ENCODE measurements around the gene AP3B2. TPM values are rescaled to one million over a fixed set of nuclear protein-coding genes. Genes with fewer than 3 reads are reported as not detected.
"Not testable (repeated sequence)": the region's sequence is repeated elsewhere in the genome, so short reads cannot be mapped to it uniquely, and the experiment has no call there.

Gene AP3B2
- total RNA-seq, result 0.84 TPM
- long read RNA-seq, result 0 reads

GRCh38 chr15:82709421-82710207 is at the start of gene AP3B2:
Gene AP3B2 (minus strand): TSS chr15:82709875. CDS start chr15:82709706, 169 bp downstream.
- ATAC-seq (peak; percentile 98), DNase-seq (peak; percentile 84)
- intact Hi-C loops (cut with micrococcal nuclease), result loop anchor here (10.0 kb wide), 1 partner anchor 165 kb away; the partner anchor contains the start of gene RPS17

- intact Hi-C loops (cut with micrococcal nuclease), result loop anchor here (10.0 kb wide), 1 partner anchor 53 kb away; the partner anchor contains the start of genes FSD2 and WHAMM
- DNase-seq (no peak), ATAC-seq (no peak)
Measured at GRCh38 chr15:82751308-82751707, 41.6 kb upstream of the AP3B2 start.

GRCh38 chr15:82750831-82751180 is 41.1 kb upstream of the AP3B2 start:
- DNase-seq (no peak), ATAC-seq (peak; percentile 8)
- intact Hi-C loops (cut with micrococcal nuclease), result loop anchor here (10.0 kb wide), 1 partner anchor 54 kb away; the partner anchor contains the start of genes FSD2 and WHAMM

- peak; percentile 99 for ATAC-seq
- intact Hi-C loops (cut with micrococcal nuclease), result loop anchor here (10.0 kb wide), 1 partner anchor 55 kb away; the partner anchor contains the start of genes FSD2 and WHAMM
- peak; percentile 94 for DNase-seq
Measured at GRCh38 chr15:82749951-82750830, 40.5 kb upstream of the AP3B2 start.

- ATAC-seq (no peak), DNase-seq (no peak)
- intact Hi-C loops (cut with micrococcal nuclease), result no loop called here
Measured at GRCh38 chr15:82748315-82748714, 38.6 kb upstream of the AP3B2 start.

- DNase-seq (no peak), ATAC-seq (no peak)
- intact Hi-C loops (cut with micrococcal nuclease), result no loop called here
Measured at GRCh38 chr15:82743810-82744209, 34.1 kb upstream of the AP3B2 start.

- DNase-seq, result no peak
- intact Hi-C loops (cut with micrococcal nuclease), result no loop called here
- no peak for ATAC-seq
Measured at GRCh38 chr15:82742134-82742533, 32.5 kb upstream of the AP3B2 start.

GRCh38 chr15:82739086-82739485 is 29.4 kb upstream of the AP3B2 start:
- intact Hi-C loops (cut with micrococcal nuclease), result no loop called here
- ATAC-seq (no peak), DNase-seq (no peak)

GRCh38 chr15:82737975-82738374 is 28.3 kb upstream of the AP3B2 start:
- intact Hi-C loops (cut with micrococcal nuclease), result no loop called here
- DNase-seq (no peak), ATAC-seq (no peak)

- no peak for DNase-seq
- intact Hi-C loops (cut with micrococcal nuclease), result no loop called here
- ATAC-seq, result no peak
Measured at GRCh38 chr15:82731527-82731926, 21.9 kb upstream of the AP3B2 start.

GRCh38 chr15:82730022-82730530 is 20.4 kb upstream of the AP3B2 start:
- no peak for ATAC-seq
- no peak for DNase-seq
- intact Hi-C loops (cut with micrococcal nuclease), result no loop called here

GRCh38 chr15:82726816-82727215 is 17.1 kb upstream of the AP3B2 start:
- ATAC-seq (no peak), DNase-seq (no peak)
- intact Hi-C loops (cut with micrococcal nuclease), result no loop called here

GRCh38 chr15:82715003-82715402 is 5.3 kb upstream of the AP3B2 start:
- ATAC-seq, result no peak
- intact Hi-C loops (cut with micrococcal nuclease), result loop anchor here (10.0 kb wide), 1 partner anchor 170 kb away; the partner anchor contains the start of gene RPS17
- DNase-seq, result no peak

- intact Hi-C loops (cut with micrococcal nuclease), result loop anchor here (10.0 kb wide), 1 partner anchor 169 kb away; the partner anchor contains the start of gene RPS17
- DNase-seq, result no peak
- no peak for ATAC-seq
Measured at GRCh38 chr15:82714016-82714415, 4.3 kb upstream of the AP3B2 start.

GRCh38 chr15:82712036-82712435 is 2.4 kb upstream of the AP3B2 start:
- DNase-seq (no peak), ATAC-seq (no peak)
- intact Hi-C loops (cut with micrococcal nuclease), result loop anchor here (10.0 kb wide), 1 partner anchor 167 kb away; the partner anchor contains the start of gene RPS17

- intact Hi-C loops (cut with micrococcal nuclease), result loop anchor here (10.0 kb wide), 1 partner anchor 166 kb away; the partner anchor contains the start of gene RPS17
Measured at GRCh38 chr15:82710926-82711490, 1.3 kb upstream of the AP3B2 start.

GRCh38 chr15:82710208-82710555 is 507 bp upstream of the AP3B2 start:
- intact Hi-C loops (cut with micrococcal nuclease), result loop anchor here (10.0 kb wide), 1 partner anchor 165 kb away; the partner anchor contains the start of gene RPS17
- ATAC-seq, result no peak
- DNase-seq, result no peak

More at GRCh38 chr15:82710926-82711490, 1.3 kb upstream of the AP3B2 start:
- no peak for DNase-seq
- no peak for ATAC-seq

GRCh38 chr15:82709081-82709420 is 624 bp downstream of the AP3B2 start:
- DNase-seq, result no peak
- intact Hi-C loops (cut with micrococcal nuclease), result no loop called here
- ATAC-seq, result no peak

- intact Hi-C loops (cut with micrococcal nuclease); ATAC-seq; DNase-seq: not testable (repeated sequence)
Measured at GRCh38 chr15:82705856-82706255, 3.8 kb downstream of the AP3B2 start.

All from left ventricle myocardium superior (tissue), 1 donor.